ENCODE results near the gene SACM1L.

SACM1L gene

GRCh38 chr3:45785605-45786150 lies 96.5 kb downstream of the SACM1L start:
- no peak for DNase-seq (ENCODE audit: low read depth)
- H3K4me3 ChIP-seq (replicated peaks; ENCODE audit: low read depth, low read length): no peak overlapping the region
- TF ChIP-seq, protein P1, sequence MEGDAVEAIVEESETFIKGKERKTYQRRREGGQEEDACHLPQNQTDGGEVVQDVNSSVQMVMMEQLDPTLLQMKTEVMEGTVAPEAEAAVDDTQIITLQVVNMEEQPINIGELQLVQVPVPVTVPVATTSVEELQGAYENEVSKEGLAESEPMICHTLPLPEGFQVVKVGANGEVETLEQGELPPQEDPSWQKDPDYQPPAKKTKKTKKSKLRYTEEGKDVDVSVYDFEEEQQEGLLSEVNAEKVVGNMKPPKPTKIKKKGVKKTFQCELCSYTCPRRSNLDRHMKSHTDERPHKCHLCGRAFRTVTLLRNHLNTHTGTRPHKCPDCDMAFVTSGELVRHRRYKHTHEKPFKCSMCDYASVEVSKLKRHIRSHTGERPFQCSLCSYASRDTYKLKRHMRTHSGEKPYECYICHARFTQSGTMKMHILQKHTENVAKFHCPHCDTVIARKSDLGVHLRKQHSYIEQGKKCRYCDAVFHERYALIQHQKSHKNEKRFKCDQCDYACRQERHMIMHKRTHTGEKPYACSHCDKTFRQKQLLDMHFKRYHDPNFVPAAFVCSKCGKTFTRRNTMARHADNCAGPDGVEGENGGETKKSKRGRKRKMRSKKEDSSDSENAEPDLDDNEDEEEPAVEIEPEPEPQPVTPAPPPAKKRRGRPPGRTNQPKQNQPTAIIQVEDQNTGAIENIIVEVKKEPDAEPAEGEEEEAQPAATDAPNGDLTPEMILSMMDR (IDR thresholded peaks at IDR 0.05; ENCODE audit: low read length, missing control alignments): no peak

DNA sequence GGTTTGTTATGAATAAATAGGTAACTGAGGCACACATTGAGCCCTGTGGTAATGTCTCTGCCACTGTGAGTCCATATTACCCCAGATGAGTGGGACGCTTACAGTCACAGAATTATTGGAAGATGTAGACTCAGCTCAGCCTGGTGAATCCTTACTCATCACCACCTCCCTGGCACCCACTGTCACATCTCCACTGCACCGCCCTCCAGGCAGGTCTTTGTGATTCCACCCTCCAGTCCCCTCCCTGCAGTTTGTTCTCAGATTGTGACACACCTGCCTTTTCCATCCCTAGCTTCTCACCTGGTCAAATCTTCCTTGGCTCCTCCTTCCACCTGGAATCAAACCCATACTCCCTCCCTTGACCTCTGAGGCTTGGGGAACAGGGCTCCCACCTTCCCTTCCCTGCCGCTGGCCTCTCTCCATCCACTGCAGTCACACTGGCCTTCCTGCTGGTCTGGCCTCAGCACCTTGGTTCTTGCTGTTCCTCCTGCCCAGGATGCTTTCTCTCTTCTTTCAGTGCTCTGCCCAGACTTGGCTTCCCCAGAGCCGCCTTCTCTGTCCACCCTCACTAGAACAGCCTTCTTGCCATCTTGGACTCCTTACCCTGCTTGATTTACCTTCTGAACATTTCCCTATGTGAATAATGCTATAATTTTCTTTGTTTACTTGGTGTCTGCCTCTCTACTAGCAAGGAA lies 97.8 kb downstream of the SACM1L start:
- no peak overlapping the region for H3K4me3 ChIP-seq (replicated peaks; ENCODE audit: low read depth, low read length)
- TF ChIP-seq, protein P1 (IDR thresholded peaks at IDR 0.05; ENCODE audit: low read length, missing control alignments): no peak
- DNase-seq (ENCODE audit: low read depth): no peak

DNA sequence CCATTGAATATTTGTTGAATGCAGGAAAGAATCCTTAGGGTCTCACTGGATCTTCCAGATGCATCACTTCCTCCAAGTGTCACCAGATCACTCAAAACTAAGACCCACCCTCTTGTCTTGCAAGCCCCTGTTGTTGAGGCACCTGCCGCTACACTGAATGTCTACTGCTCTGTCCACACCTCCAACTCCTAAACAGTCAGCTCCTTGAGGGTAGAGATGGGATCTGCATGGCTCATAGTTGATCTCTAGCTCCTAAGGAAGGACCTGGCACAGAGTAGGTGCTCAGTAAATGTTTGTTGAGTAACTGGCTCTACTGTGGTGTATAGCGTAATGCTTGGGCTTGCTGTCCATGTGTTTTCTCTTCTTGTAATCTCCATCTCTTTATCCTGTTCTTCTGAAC lies 98.4 kb downstream of the SACM1L start:
- DNase-seq (ENCODE audit: low read depth): no peak
- TF ChIP-seq, protein P1 (IDR thresholded peaks at IDR 0.05; ENCODE audit: low read length, missing control alignments): no peak
- no peak overlapping the region for H3K4me3 ChIP-seq (replicated peaks; ENCODE audit: low read depth, low read length)

DNA sequence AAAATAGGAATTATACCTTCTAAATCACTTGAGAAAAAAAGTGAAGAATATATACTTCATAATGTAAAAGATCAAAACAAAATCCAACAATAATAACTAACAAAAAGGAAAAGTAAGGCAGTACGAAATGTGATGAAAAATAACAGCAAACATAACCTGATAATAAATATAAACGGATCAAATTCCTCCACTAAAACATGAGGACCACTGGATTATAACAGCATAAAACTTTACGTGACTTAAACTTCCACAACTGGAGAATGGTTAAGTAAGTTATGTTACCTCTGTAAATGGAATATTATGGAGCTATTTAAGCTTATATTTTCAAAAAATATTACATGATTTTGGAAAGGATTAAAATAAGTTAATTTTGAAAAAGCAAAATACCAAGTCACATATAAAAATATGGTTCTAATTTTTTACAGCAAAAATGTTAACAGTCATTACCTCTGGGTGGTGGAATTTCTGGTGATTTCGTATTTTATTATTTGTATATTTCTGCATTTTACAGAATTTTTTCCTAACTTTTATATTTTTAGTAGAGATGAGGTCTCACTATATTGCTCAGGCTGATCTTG lies 100.1 kb downstream of the SACM1L start:
- TF ChIP-seq, protein P1 (IDR thresholded peaks at IDR 0.05; ENCODE audit: low read length, missing control alignments): no peak
- DNase-seq (ENCODE audit: low read depth): no peak

DNA sequence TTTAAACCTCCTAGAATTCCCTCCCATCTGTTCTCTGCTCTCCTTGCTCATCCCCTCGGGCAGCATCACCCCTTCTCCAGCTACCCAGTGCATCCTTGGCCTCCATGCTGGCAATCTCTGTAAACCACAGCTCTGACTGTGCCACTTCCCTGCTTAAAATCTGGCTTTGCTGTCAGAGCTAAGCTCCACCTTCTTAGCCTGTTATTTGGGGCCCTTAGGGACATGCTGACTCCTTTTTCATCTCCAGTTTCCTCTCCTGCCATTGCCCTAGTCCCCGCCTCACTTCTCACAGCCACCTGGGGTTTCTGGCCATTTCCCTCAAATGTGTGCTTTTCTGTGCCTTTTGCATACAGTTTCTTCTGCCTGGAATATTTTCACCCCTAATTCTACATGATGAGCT lies 101.4 kb downstream of the SACM1L start:
- TF ChIP-seq, protein P1 (IDR thresholded peaks at IDR 0.05; ENCODE audit: low read length, missing control alignments): no peak
- H3K4me3 ChIP-seq (replicated peaks; ENCODE audit: low read depth, low read length): no peak overlapping the region
- no peak for DNase-seq (ENCODE audit: low read depth)

More for the DNA sequence above, 100.1 kb downstream of the SACM1L start:
- H3K4me3 ChIP-seq (replicated peaks; ENCODE audit: low read depth, low read length): no peak overlapping the region

DNA sequence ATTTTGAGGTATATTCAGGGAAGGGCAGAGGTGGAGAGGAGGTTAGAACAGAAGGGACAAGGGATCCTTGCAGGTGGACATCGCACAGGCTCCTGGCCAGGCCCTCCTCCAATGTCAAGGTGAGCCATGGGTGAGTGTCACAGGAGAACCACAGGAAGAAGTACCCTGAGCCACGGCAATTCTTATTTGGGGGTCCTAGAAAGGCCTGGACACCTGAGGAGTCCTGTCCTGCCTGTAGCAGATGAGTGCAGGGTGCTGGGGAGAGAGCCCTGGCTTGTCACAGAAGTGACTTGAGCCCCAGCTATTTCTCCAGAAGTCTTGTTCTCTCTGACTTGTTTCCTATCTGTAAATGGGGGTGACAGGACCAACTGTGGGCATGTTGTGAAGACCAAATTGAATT lies 102.8 kb downstream of the SACM1L start:
- TF ChIP-seq, protein P1 (IDR thresholded peaks at IDR 0.05; ENCODE audit: low read length, missing control alignments): no peak

More for the DNA sequence above, 102.8 kb downstream of the SACM1L start:
- no peak for DNase-seq (ENCODE audit: low read depth)
- H3K4me3 ChIP-seq (replicated peaks; ENCODE audit: low read depth, low read length): no peak overlapping the region

All from fibroblast of pulmonary artery (primary cell).